GM10266 (cell line): ENCODE measurements around the gene DPEP1.
"Not testable (repeated sequence)": the region's sequence is repeated elsewhere in the genome, so short reads cannot be mapped to it uniquely, and the experiment has no call there.

ENCODE experiments used
- DNase-seq: peaks from one replicate; pipeline ENCODE4 v3.0.0; 2012; ENCODE audit errors: extremely low spot score
- TF ChIP-seq, protein P1 (sequence below): IDR thresholded peaks from 2 replicates; pipeline ENCODE4 v1.5.1; 2012; ENCODE audit warnings: mild to moderate bottlenecking, low read depth; ENCODE audit not compliant: control insufficient read depth, insufficient read depth; ENCODE audit errors: missing control alignments

The DPEP1 gene

DNA sequence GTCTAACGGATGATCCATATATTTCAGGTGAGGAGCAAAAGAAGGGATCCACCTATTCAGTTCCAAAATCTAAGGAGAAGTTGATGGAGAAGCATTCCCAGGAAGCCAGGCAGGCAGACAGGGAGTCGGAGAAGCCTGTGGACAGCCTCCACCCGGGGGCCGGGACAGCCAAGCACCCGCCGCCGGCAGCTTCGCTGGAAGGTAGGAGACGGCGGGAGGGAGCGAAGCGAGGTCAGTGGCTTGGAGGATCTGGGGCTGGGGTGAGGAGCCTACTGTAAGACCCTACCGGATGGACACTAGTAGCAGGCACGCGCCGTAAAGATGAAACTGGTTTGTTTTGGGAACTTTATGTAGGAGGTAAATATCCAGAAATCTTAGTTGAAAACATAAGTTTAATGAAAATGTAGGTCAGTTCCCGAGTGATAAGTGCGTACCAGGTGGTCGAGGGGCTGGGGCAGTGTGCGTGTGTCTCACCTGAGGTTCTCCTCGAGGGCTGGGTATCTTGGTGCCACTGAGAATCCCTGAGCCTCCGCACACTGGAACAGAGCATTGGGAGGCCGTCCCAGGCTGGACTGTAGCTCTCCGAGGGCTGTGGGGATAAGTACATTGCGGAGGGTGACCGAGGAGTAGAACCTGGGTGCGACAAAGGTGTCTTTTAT, 44.9 kb downstream of the DPEP1 start:
- TF ChIP-seq, protein P1, sequence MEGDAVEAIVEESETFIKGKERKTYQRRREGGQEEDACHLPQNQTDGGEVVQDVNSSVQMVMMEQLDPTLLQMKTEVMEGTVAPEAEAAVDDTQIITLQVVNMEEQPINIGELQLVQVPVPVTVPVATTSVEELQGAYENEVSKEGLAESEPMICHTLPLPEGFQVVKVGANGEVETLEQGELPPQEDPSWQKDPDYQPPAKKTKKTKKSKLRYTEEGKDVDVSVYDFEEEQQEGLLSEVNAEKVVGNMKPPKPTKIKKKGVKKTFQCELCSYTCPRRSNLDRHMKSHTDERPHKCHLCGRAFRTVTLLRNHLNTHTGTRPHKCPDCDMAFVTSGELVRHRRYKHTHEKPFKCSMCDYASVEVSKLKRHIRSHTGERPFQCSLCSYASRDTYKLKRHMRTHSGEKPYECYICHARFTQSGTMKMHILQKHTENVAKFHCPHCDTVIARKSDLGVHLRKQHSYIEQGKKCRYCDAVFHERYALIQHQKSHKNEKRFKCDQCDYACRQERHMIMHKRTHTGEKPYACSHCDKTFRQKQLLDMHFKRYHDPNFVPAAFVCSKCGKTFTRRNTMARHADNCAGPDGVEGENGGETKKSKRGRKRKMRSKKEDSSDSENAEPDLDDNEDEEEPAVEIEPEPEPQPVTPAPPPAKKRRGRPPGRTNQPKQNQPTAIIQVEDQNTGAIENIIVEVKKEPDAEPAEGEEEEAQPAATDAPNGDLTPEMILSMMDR, result no peak
- DNase-seq, result no peak

DNA sequence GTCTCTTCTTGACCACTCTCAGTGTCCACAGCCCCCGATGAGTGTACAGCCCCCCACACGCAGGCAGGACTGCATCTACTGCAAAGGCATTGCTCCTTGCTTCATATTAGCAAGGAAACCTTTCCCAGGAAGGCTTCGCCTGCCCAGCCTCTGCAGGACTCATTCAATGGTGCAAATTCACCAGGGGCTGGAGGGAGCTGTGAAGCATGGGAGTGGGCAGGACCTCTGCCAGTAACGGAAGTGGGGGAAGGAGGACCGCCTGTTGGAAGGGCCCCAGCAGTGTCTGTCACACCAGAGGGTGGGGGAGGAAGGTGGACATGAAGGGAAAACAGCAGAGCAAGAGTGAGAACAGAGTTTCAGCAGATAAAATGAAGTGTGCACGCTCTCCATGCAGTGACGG, 46.7 kb downstream of the DPEP1 start:
- DNase-seq, result no peak
- TF ChIP-seq, protein P1, result no peak

DNA sequence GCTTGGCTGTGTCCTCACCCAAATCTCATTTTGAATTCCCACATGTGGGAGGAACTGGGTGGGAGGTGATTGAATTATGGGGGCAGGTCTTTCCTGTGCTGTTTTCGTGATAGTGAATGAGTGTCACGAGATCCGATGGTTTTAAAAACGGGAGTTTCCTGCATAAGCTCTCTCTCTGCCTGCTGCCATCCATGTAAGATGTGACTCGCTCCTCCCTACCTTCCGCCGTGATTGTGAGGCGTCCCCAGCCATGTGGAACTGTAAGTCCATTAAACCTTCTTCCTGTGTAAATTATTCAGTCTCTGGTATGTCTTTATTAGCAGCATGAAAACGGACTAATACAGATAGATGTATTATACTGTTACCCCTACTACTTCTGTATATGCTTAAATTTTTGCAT, 47.8 kb downstream of the DPEP1 start:
- DNase-seq, result no peak
- TF ChIP-seq, protein P1, result no peak

DNA sequence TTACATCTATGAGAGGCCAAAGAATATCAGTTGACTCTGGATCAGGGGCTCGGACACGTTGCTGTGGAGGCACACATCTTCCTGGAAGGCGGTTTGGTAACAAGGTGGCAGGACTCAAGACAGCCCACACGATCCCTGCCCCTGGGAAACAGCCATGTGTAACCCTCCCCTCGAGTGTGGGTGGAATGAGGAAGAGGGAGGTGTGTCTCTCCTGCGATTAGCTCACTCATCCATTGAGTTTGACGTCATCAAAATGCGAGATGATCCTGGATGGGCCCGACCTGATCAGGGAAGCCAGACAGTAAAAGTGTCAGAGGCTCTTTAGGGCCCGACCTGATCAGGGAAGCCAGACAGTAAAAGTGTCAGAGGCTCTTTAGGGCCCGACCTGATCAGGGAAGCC, 50.8 kb downstream of the DPEP1 start:
- not testable (repeated sequence) for DNase-seq

DNA sequence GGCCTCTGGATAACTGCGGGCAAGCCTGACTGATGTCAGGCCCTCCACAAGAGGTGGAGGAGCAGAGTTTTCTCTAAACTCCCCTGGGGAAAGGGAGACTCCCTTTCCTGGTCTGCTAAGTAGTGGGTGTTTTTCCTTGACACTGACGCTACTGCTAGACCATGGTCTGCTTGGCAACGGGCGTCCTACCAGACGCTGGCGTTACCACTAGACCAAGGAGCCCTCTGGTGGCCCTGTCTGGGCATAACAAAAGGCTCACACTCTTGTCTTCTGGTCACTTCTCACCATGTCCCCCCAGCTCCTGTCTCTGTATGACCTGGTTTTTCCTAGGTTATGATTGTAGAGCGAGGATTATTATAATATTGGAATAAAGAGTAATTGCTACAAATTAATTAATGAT, 53.6 kb downstream of the DPEP1 start:
- not testable (repeated sequence) for DNase-seq

DNA sequence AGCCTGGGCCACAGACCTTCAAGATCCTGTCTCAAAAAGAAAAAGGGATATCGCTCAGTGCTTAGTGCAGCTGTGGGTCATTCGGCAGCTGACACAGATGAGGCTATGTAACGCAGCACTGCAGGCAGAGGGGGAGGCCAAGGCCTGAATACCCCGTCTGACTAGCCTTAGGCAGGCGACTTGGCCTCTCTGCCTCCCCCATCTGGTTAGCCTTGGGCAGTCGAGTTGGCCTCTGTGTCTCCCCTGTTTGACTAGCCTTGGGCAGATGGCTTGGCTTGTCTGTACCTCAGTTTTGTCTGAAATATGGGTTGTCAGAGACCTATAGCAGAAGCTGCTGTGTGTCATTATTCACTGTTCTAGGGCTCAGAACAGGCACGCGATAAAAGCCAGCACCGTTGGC, 54.2 kb downstream of the DPEP1 start:
- TF ChIP-seq, protein P1, result no peak
- DNase-seq, result no peak

DNA sequence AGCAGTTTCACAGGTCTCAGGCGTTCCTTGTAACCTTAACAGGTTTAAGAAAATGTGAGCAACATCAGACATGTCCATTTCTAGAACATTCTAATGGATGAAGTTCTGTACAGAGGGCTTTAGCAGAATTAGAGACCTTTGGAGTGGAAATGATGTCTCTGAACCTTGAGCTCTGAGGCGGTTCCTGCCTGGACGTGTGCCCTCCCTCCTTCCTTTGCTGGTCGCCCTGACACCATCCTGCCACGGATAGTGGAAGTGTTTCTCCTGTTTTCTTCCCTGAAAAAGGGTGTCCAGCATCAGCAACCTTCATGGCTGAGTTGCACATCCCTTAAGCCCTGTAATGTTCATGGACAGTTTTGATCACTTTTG, 55.3 kb downstream of the DPEP1 start:
- no peak for DNase-seq

DNA sequence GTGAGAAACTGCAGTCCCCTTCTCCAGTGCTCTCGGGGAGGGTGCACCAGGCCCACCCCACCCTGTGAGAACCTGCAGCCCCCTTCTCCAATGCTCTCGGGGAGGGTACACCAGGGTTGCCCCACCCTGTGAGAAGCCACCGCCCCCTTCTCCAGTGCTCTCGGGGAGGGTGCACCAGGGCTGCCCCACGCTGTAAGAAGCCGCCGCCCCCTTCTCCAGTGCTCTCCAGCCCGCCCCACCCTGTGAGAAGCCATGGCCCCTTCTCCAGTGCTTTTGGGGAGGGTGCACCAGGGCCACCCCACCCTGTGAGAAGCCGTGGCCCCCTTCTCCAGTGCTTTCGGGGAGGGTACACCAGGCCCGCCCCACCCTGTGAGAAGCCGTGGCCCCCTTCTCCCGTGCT, 56.3 kb downstream of the DPEP1 start:
- no peak for DNase-seq
- TF ChIP-seq, protein P1, result no peak

More for the DNA sequence above, 55.3 kb downstream of the DPEP1 start:
- TF ChIP-seq, protein P1, result no peak
